Fibroblast of mammary gland (primary cell): ENCODE data around the gene DDX1.
"Not testable (repeated sequence)": the region's sequence is repeated elsewhere in the genome, so short reads cannot be mapped to it uniquely, and the experiment has no call there.

Source experiments
- DNase-seq: peaks from one replicate; pipeline ENCODE4 v3.0.0-alpha.2; 2010; ENCODE audit warnings: low read depth
- H3K4me3 ChIP-seq: 2 replicates; pipeline ENCODE4 v1.5.1; 2011; ENCODE audit warnings: low read depth, mild to moderate bottlenecking, low read length, moderate library complexity; ENCODE audit not compliant: control insufficient read depth
- CTCF ChIP-seq: conservative IDR thresholded peaks from 2 replicates; pipeline ENCODE4 v1.5.1; 2011; ENCODE audit warnings: low read depth, low read length, inconsistent platforms; ENCODE audit not compliant: control insufficient read depth, insufficient read depth

Gene DDX1

GRCh38 chr2:15591692-15592463 is at the start of gene DDX1:
DDX1 (plus strand) TSS chr2:15591868; CDS start chr2:15591934, 66 bp downstream.
- no peak for TF ChIP-seq CTCF
- peak; percentile 80 for DNase-seq
- peak within 1 kb of the TSS; percentile 72 for H3K4me3 ChIP-seq

GRCh38 chr2:15542269-15542668 is 49.4 kb upstream of the DDX1 start:
- H3K4me3 ChIP-seq, DNase-seq: not testable (repeated sequence)

GRCh38 chr2:15543053-15543452 is 48.6 kb upstream of the DDX1 start:
- TF ChIP-seq CTCF: no peak
- no peak for DNase-seq
- H3K4me3 ChIP-seq: no peak overlapping the region

- no peak overlapping the region for H3K4me3 ChIP-seq
- no peak for DNase-seq
- TF ChIP-seq CTCF: no peak
These were observed 48.1 kb upstream of the DDX1 start for GRCh38 chr2:15543541-15543940.

GRCh38 chr2:15544227-15544626 is 47.4 kb upstream of the DDX1 start:
- H3K4me3 ChIP-seq: no peak overlapping the region
- no peak for DNase-seq
- TF ChIP-seq CTCF: no peak

- peak; percentile 23 for TF ChIP-seq CTCF
- H3K4me3 ChIP-seq: no peak overlapping the region
- DNase-seq: no peak
These were observed 45.2 kb upstream of the DDX1 start for GRCh38 chr2:15546297-15547098.
